H9 (cell line): ENCODE results near the gene ZIC4. TPM values are rescaled to one million over a fixed set of nuclear protein-coding genes. Genes with fewer than 3 reads are reported as not detected.

ENCODE experiments used
- DNase-seq: peaks from one replicate; pipeline ENCODE4 v3.0.0-alpha.2; 2017
- H2AFZ ChIP-seq: one replicate; pipeline ENCODE4 v1.6.1; 2013; ENCODE audit warnings: mild to moderate bottlenecking, low read length, control low read depth, moderate library complexity
- H2AK5ac ChIP-seq: 2 replicates; pipeline ENCODE4 v1.6.1; 2013; ENCODE audit warnings: low read length, control low read depth, mixed read lengths; ENCODE audit not compliant: insufficient read length
- H2BK120ac ChIP-seq: one replicate; pipeline ENCODE4 v1.6.1; 2013; ENCODE audit warnings: low read depth, mild to moderate bottlenecking, low read length, control low read depth, inconsistent platforms; ENCODE audit not compliant: poor library complexity, severe bottlenecking
- H2BK12ac ChIP-seq: 2 replicates; pipeline ENCODE4 v1.6.1; 2013; ENCODE audit warnings: low read length, control low read depth, mixed read lengths, low read depth; ENCODE audit not compliant: insufficient read length
- H2BK15ac ChIP-seq: 2 replicates; pipeline ENCODE4 v1.6.1; 2013; ENCODE audit warnings: low read depth, low read length, control low read depth
- H2BK20ac ChIP-seq: one replicate; pipeline ENCODE4 v1.6.1; 2013; ENCODE audit warnings: low read depth, mild to moderate bottlenecking, low read length, control low read depth, inconsistent platforms; ENCODE audit not compliant: poor library complexity, severe bottlenecking
- H2BK5ac ChIP-seq: 2 replicates; pipeline ENCODE4 v1.6.1; 2013; ENCODE audit warnings: low read length, control low read depth, mixed read lengths; ENCODE audit not compliant: insufficient read length
- H3K14ac ChIP-seq: 2 replicates; pipeline ENCODE4 v1.6.1; 2013; ENCODE audit warnings: low read length, control low read depth; ENCODE audit not compliant: insufficient read depth
- H3K18ac ChIP-seq: 2 replicates; pipeline ENCODE4 v1.6.1; 2013; ENCODE audit warnings: low read depth, mild to moderate bottlenecking, mixed read lengths, low read length, control low read depth; ENCODE audit not compliant: insufficient read length
- H3K23ac ChIP-seq: 2 replicates; pipeline ENCODE4 v1.6.1; 2013; ENCODE audit warnings: low read length, control low read depth, mixed read lengths, low read depth; ENCODE audit not compliant: insufficient read length
- H3K23me2 ChIP-seq: 2 replicates; pipeline ENCODE4 v1.6.1; 2013; ENCODE audit warnings: low read depth, mild to moderate bottlenecking, mixed read lengths, low read length, control low read depth; ENCODE audit not compliant: insufficient read length, poor library complexity, severe bottlenecking
- H3K27ac ChIP-seq: 2 replicates; pipeline ENCODE4 v1.5.1; 2013; ENCODE audit warnings: low read length, control low read depth, mixed read lengths, low read depth; ENCODE audit not compliant: insufficient read length
- H3K27me3 ChIP-seq: 2 replicates; pipeline ENCODE4 v1.6.1; 2013; ENCODE audit warnings: low read length, control low read depth, inconsistent platforms; ENCODE audit not compliant: insufficient read depth
- H3K4ac ChIP-seq: 2 replicates; pipeline ENCODE4 v1.6.1; 2013; ENCODE audit warnings: low read depth, mild to moderate bottlenecking, control low read depth, inconsistent platforms, low read length, moderate library complexity
- H3K4me1 ChIP-seq: 2 replicates; pipeline ENCODE4 v1.6.1; 2013; ENCODE audit warnings: low read length, control low read depth, inconsistent platforms; ENCODE audit not compliant: insufficient read depth
- H3K4me2 ChIP-seq: 2 replicates; pipeline ENCODE4 v1.6.1; 2013; ENCODE audit warnings: low read length, control low read depth, mixed read lengths; ENCODE audit not compliant: insufficient read length, insufficient read depth
- H3K56ac ChIP-seq: 2 replicates; pipeline ENCODE4 v1.6.1; 2013; ENCODE audit warnings: low read depth, mild to moderate bottlenecking, mixed read lengths, low read length, control low read depth; ENCODE audit not compliant: insufficient read length
- H3K79me1 ChIP-seq: 2 replicates; pipeline ENCODE4 v1.6.1; 2013; ENCODE audit warnings: low read depth, mild to moderate bottlenecking, moderate library complexity, low read length, control low read depth, inconsistent platforms; ENCODE audit not compliant: insufficient read depth, poor library complexity, severe bottlenecking
- H3K79me2 ChIP-seq: 2 replicates; pipeline ENCODE4 v1.6.1; 2013; ENCODE audit warnings: low read length, control low read depth, inconsistent platforms; ENCODE audit not compliant: insufficient read depth
- H3K9ac ChIP-seq: 2 replicates; pipeline ENCODE4 v1.6.1; 2013; ENCODE audit warnings: low read length, control low read depth, mixed read lengths; ENCODE audit not compliant: insufficient read length; ENCODE audit errors: extremely low read depth
- H3K9me3 ChIP-seq: one replicate; pipeline ENCODE4 v1.6.1; 2013; ENCODE audit warnings: low read depth, low read length, inconsistent platforms; ENCODE audit not compliant: control insufficient read depth
- H3T11ph ChIP-seq: one replicate; pipeline ENCODE4 v1.6.1; 2013; ENCODE audit warnings: mild to moderate bottlenecking, low read length, control low read depth, inconsistent platforms
- H4K20me1 ChIP-seq: one replicate; pipeline ENCODE4 v1.6.1; 2013; ENCODE audit not compliant: control insufficient read depth, insufficient read length, insufficient read depth
- H4K5ac ChIP-seq: 2 replicates; pipeline ENCODE4 v1.6.1; 2013; ENCODE audit warnings: low read depth, mild to moderate bottlenecking, mixed read lengths, low read length, control low read depth; ENCODE audit not compliant: insufficient read length
- H4K8ac ChIP-seq: replicated peaks from 2 replicates; pipeline ENCODE4 v1.6.1; 2013; ENCODE audit warnings: low read length, control low read depth, mixed read lengths, low read depth; ENCODE audit not compliant: insufficient read length
- H4K91ac ChIP-seq: 2 replicates; pipeline ENCODE4 v1.6.1; 2013; ENCODE audit warnings: low read depth, mild to moderate bottlenecking, moderate library complexity, mixed read lengths, low read length, control low read depth; ENCODE audit not compliant: insufficient read length
- H3K27ac Mint-ChIP-seq, 3 experiments: 2 replicates in 2 of 3; 3 replicates in 1 of 3; pipeline ENCODE4 v1.8.0; 2020 to 2021; ENCODE audit warnings: mixed read lengths in 3 of 3, mild to moderate bottlenecking in 1 of 3, moderate library complexity in 1 of 3
- H3K27me3 Mint-ChIP-seq: 2 replicates; pipeline ENCODE4 v1.8.0; 2021; ENCODE audit warnings: low read depth, mild to moderate bottlenecking, moderate library complexity, mixed read lengths
- H3K36me3 Mint-ChIP-seq, 3 experiments: 2 replicates in 2 of 3; 3 replicates in 1 of 3; pipeline ENCODE4 v1.8.0; 2020 to 2021; ENCODE audit warnings: low read depth in 3 of 3, mixed read lengths in 3 of 3; ENCODE audit not compliant: insufficient read depth in 1 of 3
- H3K4me1 Mint-ChIP-seq, 2 experiments: 2 replicates each; pipeline ENCODE4 v1.8.0; 2020; ENCODE audit warnings: mixed read lengths in 2 of 2
- H3K4me3 Mint-ChIP-seq, 2 experiments: 2 replicates in 1 of 2; 3 replicates in 1 of 2; pipeline ENCODE4 v1.8.0; 2020 to 2021; ENCODE audit warnings: mild to moderate bottlenecking in 2 of 2, mixed read lengths in 2 of 2, moderate library complexity in 1 of 2
- H3K9me3 Mint-ChIP-seq, 2 experiments: 2 replicates in 1 of 2; 3 replicates in 1 of 2; pipeline ENCODE4 v1.8.0; 2020; ENCODE audit warnings: mild to moderate bottlenecking in 2 of 2, mixed read lengths in 2 of 2, moderate library complexity in 1 of 2
- WGBS: extraction: QIAGEN DNeasy Blood & Tissue Kit; methylation state at CpG from one replicate; pipeline ENCODE4 v1.1.7; 2013; ENCODE audit warnings: missing lambda C conversion rate, low lambda C conversion rate, mixed read lengths; ENCODE audit not compliant: insufficient read length; ENCODE audit errors: extremely low coverage; 5-methylcytosine and 5-hydroxymethylcytosine counted together
- total RNA-seq: library from RNA; stranded (reverse); gene quantifications from 2 replicates; pipeline ENCODE4 v1.2.1, GENCODE V29; 2021
- TF ChIP-seq, protein P1 (sequence below): fragments of 200-600 bp; sonication (generic); conservative IDR thresholded peaks from 3 replicates; pipeline ENCODE4 v1.8.0; 2021; ENCODE audit warnings: antibody characterized with exemption, mild to moderate bottlenecking

ZIC4 gene
- total RNA-seq, 1 experiment from 2014 or later, result not detected

GRCh38 chr3:147397875-147398812, 8.2 kb downstream of the ZIC4 start:
- H3K27ac Mint-ChIP-seq, result peak overlapping the region in 1 of 3 experiments; percentile 74; a peak in 1 of 7 replicates
- no peaks in the 10 kb centered on the region for H3K79me2 ChIP-seq

More at GRCh38 chr3:147397875-147398812, 8.2 kb downstream of the ZIC4 start:
- H3K4me3 Mint-ChIP-seq, result peak overlapping the region; percentile 51 to 85
- no peaks in the 10 kb centered on the region; a peak in 2 of 7 replicates for H3K36me3 Mint-ChIP-seq
- H2AFZ ChIP-seq, result no peak overlapping the region
- peaks cover 12% of the 10 kb centered on the region for H3K4me1 ChIP-seq
- no peak overlapping the region for H2BK5ac ChIP-seq
- no peaks in the 10 kb centered on the region for H3K9me3 ChIP-seq
- H3K23me2 ChIP-seq, result peaks cover 19% of the 10 kb centered on the region
- H4K8ac ChIP-seq, result no peak overlapping the region
- no peak overlapping the region for H2BK12ac ChIP-seq
- no peak overlapping the region for H3K56ac ChIP-seq
- no peak overlapping the region for H2AK5ac ChIP-seq
- H2BK120ac ChIP-seq, result no peak overlapping the region
- no peak overlapping the region for H3T11ph ChIP-seq
- peaks cover 57% of the 10 kb centered on the region for H3K27me3 ChIP-seq
- DNase-seq, result peak; percentile 68
- peak overlapping the region; percentile 22 for H3K18ac ChIP-seq
- no peak overlapping the region for H4K91ac ChIP-seq
- no peak overlapping the region for H2BK20ac ChIP-seq
- H2BK15ac ChIP-seq, result no peak overlapping the region
- H3K9me3 Mint-ChIP-seq, result peaks cover 3 to 11% of the 10 kb centered on the region in 2 experiments; a peak in 2 of 5 replicates
- no peak overlapping the region for H3K27ac ChIP-seq
- no CpG with 5 or more reads among the region's 46 CpGs for WGBS
- H3K4me2 ChIP-seq, result peak overlapping the region; percentile 88
- H4K5ac ChIP-seq, result no peak overlapping the region
- peak overlapping the region; percentile 25 for H3K9ac ChIP-seq
- no peaks in the 10 kb centered on the region for H3K79me1 ChIP-seq
- H3K23ac ChIP-seq, result no peak overlapping the region
- H3K4ac ChIP-seq, result no peak overlapping the region
- peak overlapping the region; percentile 66 for H3K14ac ChIP-seq
- TF ChIP-seq, protein P1, sequence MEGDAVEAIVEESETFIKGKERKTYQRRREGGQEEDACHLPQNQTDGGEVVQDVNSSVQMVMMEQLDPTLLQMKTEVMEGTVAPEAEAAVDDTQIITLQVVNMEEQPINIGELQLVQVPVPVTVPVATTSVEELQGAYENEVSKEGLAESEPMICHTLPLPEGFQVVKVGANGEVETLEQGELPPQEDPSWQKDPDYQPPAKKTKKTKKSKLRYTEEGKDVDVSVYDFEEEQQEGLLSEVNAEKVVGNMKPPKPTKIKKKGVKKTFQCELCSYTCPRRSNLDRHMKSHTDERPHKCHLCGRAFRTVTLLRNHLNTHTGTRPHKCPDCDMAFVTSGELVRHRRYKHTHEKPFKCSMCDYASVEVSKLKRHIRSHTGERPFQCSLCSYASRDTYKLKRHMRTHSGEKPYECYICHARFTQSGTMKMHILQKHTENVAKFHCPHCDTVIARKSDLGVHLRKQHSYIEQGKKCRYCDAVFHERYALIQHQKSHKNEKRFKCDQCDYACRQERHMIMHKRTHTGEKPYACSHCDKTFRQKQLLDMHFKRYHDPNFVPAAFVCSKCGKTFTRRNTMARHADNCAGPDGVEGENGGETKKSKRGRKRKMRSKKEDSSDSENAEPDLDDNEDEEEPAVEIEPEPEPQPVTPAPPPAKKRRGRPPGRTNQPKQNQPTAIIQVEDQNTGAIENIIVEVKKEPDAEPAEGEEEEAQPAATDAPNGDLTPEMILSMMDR, result no peak
- H3K27me3 Mint-ChIP-seq, result peaks cover 100% of the 10 kb centered on the region
- no peaks in the 10 kb centered on the region for H4K20me1 ChIP-seq
- H3K4me1 Mint-ChIP-seq, result peaks cover 37 to 72% of the 10 kb centered on the region in 2 experiments
